IMR-90 (cell line): ENCODE data around the gene USP10. TPM values are rescaled to one million over a fixed set of nuclear protein-coding genes. Genes with fewer than 3 reads are reported as not detected.

Experiments
- ATAC-seq: fragments of 200-7000 bp; cut with Tn5 transposase; 2 replicates; pipeline ENCODE4 v1.9.1; 2020; ENCODE audit warnings: low read depth, mild to moderate bottlenecking, moderate library complexity
- BruUV-seq: library from RNA; stranded (reverse); fragments of 400-500 nt; replicated peaks from 2 replicates; lab custom pipeline; 2021; lab: Mats Ljungman, UMichigan
- CTCF ChIA-PET: fragments of 300-600 bp; formaldehyde crosslinking; extraction: SDS; loops from one replicate; lab custom pipeline; 2021; ENCODE audit warnings: antibody characterized with exemption; lab: Yijun Ruan, JAX
- POLR2A ChIA-PET: fragments of 300-600 bp; sonication (Branson Sonifier 250); formaldehyde crosslinking; loops from one replicate; lab custom pipeline; 2022; ENCODE audit warnings: antibody characterized with exemption; ENCODE audit not compliant: unreplicated experiment; lab: Charles Lee
- DNase-seq: peaks from one replicate; pipeline ENCODE4 v3.0.0; 2013
- H2AFZ ChIP-seq: replicated peaks from 2 replicates; pipeline ENCODE3; 2013; ENCODE audit warnings: low read length, mild to moderate bottlenecking; ENCODE audit not compliant: poor library complexity
- H2AK5ac ChIP-seq: 2 replicates; pipeline ENCODE4 v1.6.1; 2013; ENCODE audit warnings: low read depth, low read length, inconsistent platforms
- H2AK9ac ChIP-seq: replicated peaks from 2 replicates; pipeline ENCODE3; 2013; ENCODE audit warnings: mild to moderate bottlenecking, low read depth, low read length, moderate library complexity; ENCODE audit not compliant: poor library complexity
- H2BK120ac ChIP-seq: 2 replicates; pipeline ENCODE4 v1.6.1; 2013; ENCODE audit warnings: low read depth, low read length, inconsistent platforms
- H2BK15ac ChIP-seq: 3 replicates; pipeline ENCODE4 v1.6.1; 2013; ENCODE audit warnings: low read depth, low read length, inconsistent platforms
- H2BK20ac ChIP-seq: 2 replicates; pipeline ENCODE4 v1.6.1; 2013; ENCODE audit warnings: low read depth, mild to moderate bottlenecking, inconsistent platforms, low read length, moderate library complexity
- H2BK5ac ChIP-seq: 2 replicates; pipeline ENCODE4 v1.6.1; 2013; ENCODE audit warnings: mild to moderate bottlenecking, low read depth, low read length, inconsistent platforms; ENCODE audit not compliant: poor library complexity, severe bottlenecking
- H3K14ac ChIP-seq: replicated peaks from 2 replicates; pipeline ENCODE4 v1.6.1; 2013; ENCODE audit warnings: low read depth, low read length, inconsistent platforms
- H3K18ac ChIP-seq: 2 replicates; pipeline ENCODE4 v1.6.1; 2013; ENCODE audit warnings: low read depth, low read length, control low read depth
- H3K23ac ChIP-seq: 2 replicates; pipeline ENCODE4 v1.6.1; 2013; ENCODE audit warnings: low read depth, low read length, inconsistent platforms
- H3K27ac ChIP-seq: 2 replicates; pipeline ENCODE4 v1.5.1; 2013; ENCODE audit warnings: mild to moderate bottlenecking, control low read depth, low read length; ENCODE audit not compliant: insufficient read depth
- H3K27me3 ChIP-seq: 2 replicates; pipeline ENCODE4 v1.6.1; 2013; ENCODE audit warnings: low read length; ENCODE audit not compliant: control insufficient read depth, insufficient read depth
- H3K36me3 ChIP-seq: 2 replicates; pipeline ENCODE4 v1.6.1; 2013; ENCODE audit warnings: low read length, mixed read lengths; ENCODE audit not compliant: control insufficient read depth, insufficient read depth
- H3K4ac ChIP-seq: 2 replicates; pipeline ENCODE4 v1.6.1; 2013; ENCODE audit warnings: low read depth, low read length, inconsistent platforms
- H3K4me1 ChIP-seq: 2 replicates; pipeline ENCODE4 v1.6.1; 2013; ENCODE audit warnings: low read length, mixed read lengths; ENCODE audit not compliant: control insufficient read depth, insufficient read depth
- H3K4me2 ChIP-seq: 2 replicates; pipeline ENCODE4 v1.6.1; 2013; ENCODE audit warnings: low read depth, mild to moderate bottlenecking, control low read depth, low read length, moderate library complexity
- H3K4me3 ChIP-seq: 2 replicates; pipeline ENCODE4 v1.5.1; 2013; ENCODE audit warnings: low read depth, mild to moderate bottlenecking, control low read depth, low read length, moderate library complexity; ENCODE audit not compliant: insufficient read depth
- H3K56ac ChIP-seq: 2 replicates; pipeline ENCODE4 v1.6.1; 2013; ENCODE audit warnings: low read length, inconsistent platforms; ENCODE audit not compliant: insufficient read depth; ENCODE audit errors: extremely low read depth
- H3K79me1 ChIP-seq, 2 experiments: 2 replicates each; pipeline ENCODE4 v1.6.1; 2013; ENCODE audit warnings: low read length in 2 of 2, inconsistent platforms in 1 of 2, low read depth in 1 of 2
- H3K9ac ChIP-seq: 2 replicates; pipeline ENCODE4 v1.6.1; 2013; ENCODE audit warnings: low read depth, low read length, control low read depth
- H3K9me1 ChIP-seq: 2 replicates; pipeline ENCODE4 v1.6.1; 2013; ENCODE audit warnings: low read length, inconsistent platforms; ENCODE audit not compliant: insufficient read depth
- H3K9me3 ChIP-seq: 2 replicates; pipeline ENCODE4 v1.6.1; 2013; ENCODE audit warnings: low read length; ENCODE audit not compliant: control insufficient read depth, insufficient read depth
- H4K20me1 ChIP-seq: 2 replicates; pipeline ENCODE4 v1.6.1; 2013; ENCODE audit warnings: low read length, inconsistent platforms; ENCODE audit not compliant: insufficient read depth
- H4K5ac ChIP-seq: 2 replicates; pipeline ENCODE4 v1.6.1; 2013; ENCODE audit warnings: mild to moderate bottlenecking, low read depth, low read length, control low read depth
- H4K8ac ChIP-seq, 2 experiments: 2 replicates each; pipeline ENCODE4 v1.6.1; 2013; ENCODE audit warnings: low read depth in 2 of 2, low read length in 2 of 2, control low read depth in 1 of 2, inconsistent platforms in 1 of 2
- H4K91ac ChIP-seq: 2 replicates; pipeline ENCODE4 v1.6.1; 2013; ENCODE audit warnings: low read depth, low read length, inconsistent platforms; ENCODE audit not compliant: insufficient read depth
- BHLHE40 ChIP-seq: fragments of 150-350 bp; IDR thresholded peaks from 2 replicates; pipeline ENCODE4 v1.6.1; 2016; ENCODE audit warnings: mild to moderate bottlenecking, low read depth, low read length
- CEBPB ChIP-seq: IDR thresholded peaks from 2 replicates; pipeline ENCODE4 v1.6.1; 2012; ENCODE audit warnings: low read depth, low read length, improper control_type of control experiment
- CHD1 ChIP-seq: IDR thresholded peaks from 2 replicates; pipeline ENCODE4 v1.6.1; 2012; ENCODE audit warnings: low read depth, low read length, improper control_type of control experiment
- ELK1 ChIP-seq: fragments of 150-350 bp; IDR thresholded peaks from 2 replicates; pipeline ENCODE4 v1.6.1; 2016; ENCODE audit warnings: low read depth, mild to moderate bottlenecking, low read length, moderate library complexity, borderline replicate concordance
- FOS ChIP-seq: fragments of 150-350 bp; IDR thresholded peaks from 2 replicates; pipeline ENCODE4 v1.6.1; 2016; ENCODE audit warnings: low read depth, low read length
- MAFK ChIP-seq: IDR thresholded peaks from 2 replicates; pipeline ENCODE4 v1.6.1; 2012; ENCODE audit warnings: low read depth, low read length, improper control_type of control experiment
- MAZ ChIP-seq: IDR thresholded peaks from 2 replicates; pipeline ENCODE4 v1.6.1; 2012; ENCODE audit warnings: low read depth, mild to moderate bottlenecking, low read length, improper control_type of control experiment, moderate library complexity, borderline replicate concordance
- RAD21 ChIP-seq: IDR thresholded peaks from 2 replicates; pipeline ENCODE4 v1.6.1; 2012; ENCODE audit warnings: low read length, improper control_type of control experiment
- RCOR1 ChIP-seq: IDR thresholded peaks from 2 replicates; pipeline ENCODE4 v1.6.1; 2012; ENCODE audit warnings: mild to moderate bottlenecking, low read length, improper control_type of control experiment; ENCODE audit not compliant: insufficient replicate concordance
- SMC3 ChIP-seq: fragments of 150-350 bp; IDR thresholded peaks from 2 replicates; pipeline ENCODE4 v1.6.1; 2016; ENCODE audit warnings: low read depth, mild to moderate bottlenecking, antibody characterized with exemption, low read length, moderate library complexity
- WGBS, 2 experiments: methylation state at CpG; one replicate each; pipeline versions ENCODE4 v1.1.5 to v1.1.7; 2013; ENCODE audit warnings: missing lambda C conversion rate in 2 of 2; ENCODE audit not compliant: insufficient read length in 1 of 2; ENCODE audit errors: extremely low coverage in 2 of 2; 5-methylcytosine and 5-hydroxymethylcytosine counted together
- dilution Hi-C: fragments of 300-500 bp; cut with HindIII; formaldehyde crosslinking; loops from one replicate; pipeline ENCODE4 v1.14.3; 2018; ENCODE audit warnings: low sequenced_read_pairs; ENCODE audit not compliant: unreplicated experiment
- in situ Hi-C: fragments of 300-500 bp; cut with MboI; formaldehyde crosslinking; loops from 3 replicates; pipeline ENCODE4 v1.14.3; 2019; ENCODE audit warnings: low sequenced_read_pairs, inconsistent platforms, mixed read lengths
- intact Hi-C: fragments of 100-400 bp; cut with micrococcal nuclease; formaldehyde crosslinking; loops from 2 replicates; pipeline ENCODE4 v1.10.0; 2022
- polyA plus RNA-seq, 3 experiments: library from polyadenylated mRNA; depleted of rRNA; stranded (reverse); fragments of >200 nt; gene quantifications; 2 replicates each; pipeline ENCODE4 v1.2.3, GENCODE V29; 2012; ENCODE audit warnings: low replicate concordance in 1 of 3
- total RNA-seq: library from RNA; depleted of rRNA; stranded (reverse); fragments of >200 nt; gene quantifications from 2 replicates; pipeline ENCODE4 v1.2.3, GENCODE V29; 2012

USP10 gene
- total and polyA plus RNA-seq, 2 of the 4 experiments (the other 2 are of a cell fraction) = 54.3 to 79.0 TPM

GRCh38 chr16:84726669-84727467 lies 27.1 kb downstream of the USP10 start:
- Histone ChIP-seq H4K5ac (no peak overlapping the region), H2BK5ac (no peak overlapping the region), H3K36me3 (no peaks in the 10 kb centered on the region), H2BK15ac (no peak overlapping the region), H3K27me3 (no peaks in the 10 kb centered on the region), H2AK9ac (peak overlapping the region; percentile 37), H3K4me3 (no peak overlapping the region), H3K14ac (no peak overlapping the region), H3K27ac (peak overlapping the region; percentile 26; the same call in 1 of the 2 replicates), H3K9ac (no peak overlapping the region), H3K4me2 (no peak overlapping the region), H4K20me1 (peaks cover 40% of the 10 kb centered on the region), H3K23ac (peak overlapping the region; percentile 29; the same call in 1 of the 2 replicates), H4K91ac (no peak overlapping the region), H2AFZ (no peak overlapping the region), H3K79me1 (peaks cover 6 to 62% of the 10 kb centered on the region in 2 experiments; a peak in 3 of 4 replicates), H2BK20ac (no peak overlapping the region), H2BK120ac (0 out of 2 replicates have a peak overlapping the region, but pooled peaks have one; percentile 5), H3K9me3 (no peaks in the 10 kb centered on the region), H3K9me1 (peaks cover 8% of the 10 kb centered on the region), H3K4me1 (peaks cover 15% of the 10 kb centered on the region), H4K8ac (peak overlapping the region in 1 of 2 experiments; percentile 30; a peak in 1 of 4 replicates), H2AK5ac (peak overlapping the region; percentile 90), H3K18ac (no peak overlapping the region), H3K4ac (no peak overlapping the region), H3K56ac (no peak overlapping the region)
- in situ Hi-C loops (loop anchor here (5.0 kb wide), 3 partner anchors 50 to 215 kb away; no protein-coding TSS in a partner anchor), dilution Hi-C loops (no loop called here), intact Hi-C loops (loop anchor here (1.0 kb wide), 3 partner anchors 55 to 216 kb away; no protein-coding TSS in a partner anchor)
- no TSS peak for BruUV-seq
- CTCF ChIA-PET = interaction anchor here (0.6 to 1.9 kb wide), 12 partner anchors 10 to 216 kb away, joined by 3 to 7 read pairs (median 4); no protein-coding TSS in a partner anchor
- no CpG with 5 or more reads among the region's 14 CpGs for WGBS, 2 experiments
- no peak for TF ChIP-seq SMC3
- TF ChIP-seq FOS = no peak
- no peak for TF ChIP-seq MAFK
- TF ChIP-seq CEBPB = no peak
- no peak for TF ChIP-seq ELK1
- TF ChIP-seq MAZ = no peak
- no peak for TF ChIP-seq CHD1
- no peak for TF ChIP-seq RCOR1
- no peak for TF ChIP-seq RAD21
- no peak for TF ChIP-seq BHLHE40
- ATAC-seq = no peak
- POLR2A ChIA-PET = interaction anchor here (0.9 kb wide), 1 partner anchor 63 kb away, joined by 3 read pairs; no protein-coding TSS in a partner anchor
- DNase-seq = no peak
